ENCODE results near the gene ACTMAP.

GRCh38 chr19:40762754-40763470 is 12.6 kb upstream of the ACTMAP start:
- TF ChIP-seq ELF4 (IDR thresholded peaks at IDR 0.05) (no peak), BHLHE40 (IDR thresholded peaks at IDR 0.05; ENCODE audit: borderline replicate concordance) (no peak), SP1 (IDR thresholded peaks at IDR 0.05) (no peak), FOXM1 (IDR thresholded peaks at IDR 0.05; ENCODE audit: borderline replicate concordance) (no peak), TARDBP (IDR thresholded peaks at IDR 0.05) (no peak), CTBP1 (IDR thresholded peaks at IDR 0.05; ENCODE audit: borderline replicate concordance) (no peak), HDGF (IDR thresholded peaks at IDR 0.05; ENCODE audit: borderline replicate concordance) (no peak), NFRKB (IDR thresholded peaks at IDR 0.05) (no peak), LEF1 (IDR thresholded peaks at IDR 0.05; ENCODE audit: borderline replicate concordance) (no peak)

Data from HEK293T (cell line).